ENCODE measurements around the gene SPATA17. TPM values are rescaled to one million over a fixed set of nuclear protein-coding genes. Genes with fewer than 3 reads are reported as not detected.

The SPATA17 gene
- total RNA-seq, 3 donors from 2014 or later (not counting 1 experiment from before 2014, with no cell fraction given) = not detected

DNA sequence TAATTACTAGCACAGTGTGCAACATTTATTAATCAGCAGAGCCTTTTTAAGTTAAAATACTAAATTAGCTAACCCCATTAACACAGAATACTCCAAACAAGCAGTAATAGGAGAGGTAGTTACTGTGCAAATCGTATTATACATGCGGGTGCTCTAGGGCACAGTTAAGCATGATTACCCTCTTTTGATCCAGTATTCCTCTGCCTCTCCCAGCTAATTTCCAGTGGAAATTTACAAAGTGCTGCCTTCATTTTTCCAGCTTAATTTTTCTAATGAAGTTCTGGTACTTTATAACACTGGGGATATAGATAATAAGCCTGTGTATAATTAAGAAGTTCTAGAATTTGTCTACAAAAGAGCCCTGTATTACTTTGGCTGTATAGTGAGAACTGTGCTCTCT is 159.9 kb downstream of the SPATA17 start:
- Histone ChIP-seq H3K4me3 (ENCODE audit: low read length) (no peak overlapping the region), H3K36me3 (ENCODE audit: control insufficient read depth, insufficient read depth, low read length) (no peaks in the 10 kb centered on the region), H3K4me1 (ENCODE audit: control insufficient read depth, insufficient read depth, low read length) (no peaks in the 10 kb centered on the region), H3K9me3 (ENCODE audit: control insufficient read depth, insufficient read depth, low read length) (no peaks in the 10 kb centered on the region), H3K27me3 (ENCODE audit: control insufficient read depth, insufficient read depth, low read length) (no peaks in the 10 kb centered on the region), H3K27ac (ENCODE audit: low read length) (no peak overlapping the region)
- intact Hi-C loops (cut with micrococcal nuclease) = no loop called here
- Mint-ChIP-seq H3K9me3 (peaks cover 15 to 19% of the 10 kb centered on the region in 2 donors), H3K4me1 (no peaks in the 10 kb centered on the region), H3K36me3 (peaks cover 7% of the 10 kb centered on the region), H3K27me3 (ENCODE audit: low read depth in 2 of 2) (no peaks in the 10 kb centered on the region), H3K4me3 (no peak overlapping the region), H3K27ac (no peak overlapping the region)
- DNase-seq (no peak), ATAC-seq (no peak)
- TF ChIP-seq, protein P1, sequence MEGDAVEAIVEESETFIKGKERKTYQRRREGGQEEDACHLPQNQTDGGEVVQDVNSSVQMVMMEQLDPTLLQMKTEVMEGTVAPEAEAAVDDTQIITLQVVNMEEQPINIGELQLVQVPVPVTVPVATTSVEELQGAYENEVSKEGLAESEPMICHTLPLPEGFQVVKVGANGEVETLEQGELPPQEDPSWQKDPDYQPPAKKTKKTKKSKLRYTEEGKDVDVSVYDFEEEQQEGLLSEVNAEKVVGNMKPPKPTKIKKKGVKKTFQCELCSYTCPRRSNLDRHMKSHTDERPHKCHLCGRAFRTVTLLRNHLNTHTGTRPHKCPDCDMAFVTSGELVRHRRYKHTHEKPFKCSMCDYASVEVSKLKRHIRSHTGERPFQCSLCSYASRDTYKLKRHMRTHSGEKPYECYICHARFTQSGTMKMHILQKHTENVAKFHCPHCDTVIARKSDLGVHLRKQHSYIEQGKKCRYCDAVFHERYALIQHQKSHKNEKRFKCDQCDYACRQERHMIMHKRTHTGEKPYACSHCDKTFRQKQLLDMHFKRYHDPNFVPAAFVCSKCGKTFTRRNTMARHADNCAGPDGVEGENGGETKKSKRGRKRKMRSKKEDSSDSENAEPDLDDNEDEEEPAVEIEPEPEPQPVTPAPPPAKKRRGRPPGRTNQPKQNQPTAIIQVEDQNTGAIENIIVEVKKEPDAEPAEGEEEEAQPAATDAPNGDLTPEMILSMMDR (IDR thresholded peaks at IDR 0.05) = no peak
- WGBS (ENCODE audit: insufficient coverage) = 95% methylated on average over 2 of the region's 2 CpGs

DNA sequence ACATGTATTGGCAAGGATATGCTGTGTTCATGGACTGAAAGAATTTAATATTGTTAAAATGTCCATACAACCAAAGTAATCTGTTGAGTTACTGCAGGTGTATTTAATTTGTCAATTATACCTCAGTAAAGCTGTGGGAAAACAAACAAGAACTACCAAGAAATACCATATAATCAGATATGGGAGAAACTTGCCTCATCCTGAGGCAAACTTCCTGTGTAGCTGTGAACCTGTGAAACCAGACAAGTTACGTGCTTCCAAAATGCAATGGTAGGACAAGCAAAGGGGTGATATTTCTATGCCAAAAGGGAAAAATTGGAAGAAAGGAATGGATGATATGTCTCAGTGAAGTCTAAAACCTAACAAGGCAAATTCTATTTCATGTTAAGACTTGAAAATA is 174.6 kb downstream of the SPATA17 start:
- Mint-ChIP-seq H3K4me1 (no peaks in the 10 kb centered on the region), H3K36me3 (no peaks in the 10 kb centered on the region), H3K27me3 (ENCODE audit: low read depth in 2 of 2) (no peaks in the 10 kb centered on the region), H3K4me3 (no peak overlapping the region), H3K27ac (no peak overlapping the region), H3K9me3 (peaks cover 8 to 23% of the 10 kb centered on the region in 2 donors)
- intact Hi-C loops (cut with micrococcal nuclease) = no loop called here
- ATAC-seq (no peak), DNase-seq (no peak)
- Histone ChIP-seq H3K4me1 (ENCODE audit: control insufficient read depth, insufficient read depth, low read length) (no peaks in the 10 kb centered on the region), H3K4me3 (ENCODE audit: low read length) (no peak overlapping the region), H3K27ac (ENCODE audit: low read length) (no peak overlapping the region), H3K27me3 (ENCODE audit: control insufficient read depth, insufficient read depth, low read length) (no peaks in the 10 kb centered on the region), H3K9me3 (ENCODE audit: control insufficient read depth, insufficient read depth, low read length) (no peaks in the 10 kb centered on the region), H3K36me3 (ENCODE audit: control insufficient read depth, insufficient read depth, low read length) (no peaks in the 10 kb centered on the region)
- 71% methylated on average over 1 of the region's 1 CpG for WGBS (ENCODE audit: insufficient coverage)
- TF ChIP-seq, protein P1 (IDR thresholded peaks at IDR 0.05) = no peak

DNA sequence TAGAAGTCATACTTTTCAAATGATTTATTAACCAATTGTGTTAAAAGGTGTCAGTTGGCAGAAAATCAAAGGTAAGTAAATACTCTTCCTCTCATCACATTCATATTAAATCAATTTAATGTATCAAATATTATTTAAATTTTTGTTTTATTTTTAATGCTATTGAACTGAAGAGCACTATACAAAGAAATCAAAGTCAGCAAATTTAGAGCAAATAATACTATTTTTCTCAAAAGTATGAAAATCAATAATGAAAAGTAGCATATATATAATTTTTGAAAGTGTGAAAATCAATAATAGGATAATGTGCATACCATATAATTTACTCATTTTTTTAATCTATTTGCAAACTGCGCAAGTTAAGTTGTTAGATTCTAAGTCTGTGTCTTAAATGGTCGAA is 181.0 kb downstream of the SPATA17 start:
- H3K36me3 ChIP-seq (ENCODE audit: control insufficient read depth, insufficient read depth, low read length) = no peaks in the 10 kb centered on the region
- no peak overlapping the region for H3K4me3 Mint-ChIP-seq
- H3K27ac Mint-ChIP-seq = no peak overlapping the region
- no peaks in the 10 kb centered on the region for H3K4me1 ChIP-seq (ENCODE audit: control insufficient read depth, insufficient read depth, low read length)
- no peak overlapping the region for H3K27ac ChIP-seq (ENCODE audit: low read length)
- peaks cover 5 to 10% of the 10 kb centered on the region in 2 donors for H3K9me3 Mint-ChIP-seq
- no peak for ATAC-seq
- H3K4me3 ChIP-seq (ENCODE audit: low read length) = no peak overlapping the region
- no peaks in the 10 kb centered on the region for H3K4me1 Mint-ChIP-seq
- H3K36me3 Mint-ChIP-seq = no peaks in the 10 kb centered on the region
- DNase-seq = no peak
- no peaks in the 10 kb centered on the region for H3K27me3 ChIP-seq (ENCODE audit: control insufficient read depth, insufficient read depth, low read length)
- H3K9me3 ChIP-seq (ENCODE audit: control insufficient read depth, insufficient read depth, low read length) = no peaks in the 10 kb centered on the region
- no peaks in the 10 kb centered on the region for H3K27me3 Mint-ChIP-seq (ENCODE audit: low read depth in 2 of 2)
- TF ChIP-seq, protein P1 (IDR thresholded peaks at IDR 0.05) = no peak
- WGBS (ENCODE audit: insufficient coverage) = no CpG with 5 or more reads among the region's 2 CpGs
- intact Hi-C loops (cut with micrococcal nuclease) = no loop called here

DNA sequence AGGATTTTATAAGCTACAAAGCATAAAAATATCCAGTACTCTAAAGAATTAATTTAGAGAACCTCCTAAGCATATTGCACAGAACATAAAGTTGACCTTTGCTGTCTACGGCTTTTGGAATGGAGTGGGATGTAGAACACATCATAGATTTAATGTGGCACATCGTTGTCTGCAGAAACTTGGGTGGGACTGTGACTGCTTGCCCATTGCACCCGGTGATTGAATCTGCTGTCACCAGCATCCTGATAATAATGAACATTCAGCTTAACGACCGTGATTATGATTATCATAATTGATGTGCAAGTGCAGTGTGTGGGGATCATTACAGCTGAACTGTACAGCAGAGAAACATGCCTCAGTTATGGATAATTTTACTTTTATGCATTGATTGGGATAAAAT is 181.9 kb downstream of the SPATA17 start:
- Histone ChIP-seq H3K36me3 (ENCODE audit: control insufficient read depth, insufficient read depth, low read length) (no peaks in the 10 kb centered on the region), H3K9me3 (ENCODE audit: control insufficient read depth, insufficient read depth, low read length) (no peaks in the 10 kb centered on the region), H3K4me3 (ENCODE audit: low read length) (no peak overlapping the region), H3K4me1 (ENCODE audit: control insufficient read depth, insufficient read depth, low read length) (no peaks in the 10 kb centered on the region), H3K27me3 (ENCODE audit: control insufficient read depth, insufficient read depth, low read length) (no peaks in the 10 kb centered on the region), H3K27ac (ENCODE audit: low read length) (no peak overlapping the region)
- Mint-ChIP-seq H3K27me3 (ENCODE audit: low read depth in 2 of 2) (no peaks in the 10 kb centered on the region), H3K36me3 (no peaks in the 10 kb centered on the region), H3K27ac (no peak overlapping the region), H3K4me3 (no peak overlapping the region), H3K4me1 (no peaks in the 10 kb centered on the region), H3K9me3 (peaks cover 5 to 12% of the 10 kb centered on the region in 2 donors)
- WGBS (ENCODE audit: insufficient coverage) = 81% methylated on average over 5 of the region's 5 CpGs
- DNase-seq = no peak
- no peak for ATAC-seq
- intact Hi-C loops (cut with micrococcal nuclease) = no loop called here
- TF ChIP-seq, protein P1 (IDR thresholded peaks at IDR 0.05) = no peak

All from natural killer cell (primary cell).